GM19023 (cell line): ENCODE measurements around the gene MRM2.

Experiments
- ATAC-seq: cut with Tn5 transposase; IDR thresholded peaks from one replicate; pipeline ENCODE4 v1.9.1; 2021; ENCODE audit warnings: mild to moderate bottlenecking, moderate library complexity; ENCODE audit not compliant: unreplicated experiment

Gene MRM2

DNA sequence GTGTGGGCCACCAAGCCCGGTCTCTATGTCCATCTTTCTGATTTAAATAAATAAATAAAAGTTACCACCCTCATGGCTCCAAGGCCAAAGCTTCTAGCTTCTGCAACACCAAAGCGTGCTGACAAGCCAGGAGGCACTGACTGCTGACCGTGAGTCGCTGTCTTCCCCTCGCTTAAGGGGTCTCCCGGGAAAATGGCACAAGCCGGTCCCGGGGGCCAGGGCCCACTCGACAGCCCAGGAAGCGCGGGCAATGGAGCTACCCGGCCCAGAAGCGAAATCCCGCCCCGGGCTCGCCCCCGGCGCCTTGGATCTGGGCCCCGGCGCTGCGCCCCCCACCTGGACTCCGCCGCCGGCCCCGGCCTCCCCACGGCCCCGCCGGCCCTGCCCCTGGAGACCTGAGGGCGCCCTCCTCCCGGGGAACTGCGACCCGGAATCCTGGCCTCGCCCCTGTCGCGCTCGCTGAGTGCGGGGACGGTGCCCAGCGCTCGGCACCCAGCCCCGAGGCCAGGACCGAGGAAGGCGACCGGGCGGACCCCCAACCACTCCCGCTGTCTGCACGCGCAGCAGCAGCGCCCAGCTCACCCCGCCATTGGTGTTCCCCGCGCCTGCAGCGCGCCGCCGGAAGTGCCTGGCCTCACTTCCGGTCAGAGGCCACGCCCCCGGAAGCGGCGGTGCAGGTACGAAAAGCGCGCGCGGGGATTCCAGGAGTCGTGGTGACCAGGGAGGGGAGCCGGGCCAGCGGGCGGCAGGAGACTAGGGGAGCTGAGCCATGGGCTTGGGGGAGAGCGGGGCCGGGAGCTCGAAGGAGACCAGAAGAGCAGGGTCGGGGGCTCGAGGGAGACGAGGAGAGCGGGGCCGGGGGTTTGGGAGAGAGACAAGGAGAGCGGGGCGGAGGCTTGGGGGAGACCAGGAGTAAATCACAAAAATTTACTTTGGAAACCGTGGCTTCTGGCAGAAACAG lies at the start of gene MRM2, which contains the start of gene NUDT1:
Gene MRM2 (minus strand): TSS at position 626 of the 961 bp plus-strand sequence. CDS start 36 bp downstream, at position 590.
Gene NUDT1 (plus strand): TSS at position 647 of the 961 bp plus-strand sequence. CDS start 2,349 bp downstream, outside the sequence.
- ATAC-seq = peak; percentile 76

DNA sequence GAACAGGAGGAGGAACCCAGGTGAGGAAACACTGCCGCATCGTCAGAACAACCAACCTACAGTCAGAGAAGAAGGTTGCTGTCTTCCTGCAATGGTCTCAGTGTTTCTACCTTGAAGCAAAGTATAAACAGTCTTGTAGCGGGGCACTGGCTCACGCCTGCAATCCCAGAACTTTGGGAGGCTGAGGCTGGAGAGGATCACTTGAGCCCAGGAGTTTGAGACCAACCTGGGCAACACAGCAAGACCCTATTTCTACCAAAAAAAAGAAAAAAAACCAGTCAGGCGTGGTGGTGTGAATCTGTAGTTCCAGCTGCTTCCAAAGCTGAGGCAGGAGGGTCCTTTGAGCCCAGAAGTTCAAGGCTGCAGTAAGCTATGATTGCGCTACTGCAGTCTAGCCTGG lies 48.9 kb upstream of the MRM2 start:
- ATAC-seq = no peak

DNA sequence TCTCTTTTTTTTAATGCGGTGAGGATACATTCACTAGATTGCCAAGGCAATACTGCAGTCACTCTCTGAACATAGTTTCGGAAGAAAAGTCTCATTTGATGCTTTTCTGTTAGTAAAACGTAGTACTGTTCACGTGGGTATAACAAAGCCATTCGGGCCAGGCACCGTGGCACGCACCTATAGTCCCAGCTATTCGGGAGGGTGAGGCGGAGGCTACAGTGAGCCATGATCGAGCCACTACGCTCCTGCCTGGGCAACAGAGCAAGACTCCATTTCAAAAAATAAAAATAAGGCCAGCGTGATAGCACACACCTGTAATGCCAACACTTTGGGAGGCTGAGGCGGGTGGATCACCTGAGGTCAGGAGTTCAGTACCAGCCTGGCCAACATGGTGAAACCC lies 47.6 kb upstream of the MRM2 start:
- ATAC-seq = no peak

GRCh38 chr7:2289111-2289586 lies 47.1 kb upstream of the MRM2 start:
- no peak for ATAC-seq

DNA sequence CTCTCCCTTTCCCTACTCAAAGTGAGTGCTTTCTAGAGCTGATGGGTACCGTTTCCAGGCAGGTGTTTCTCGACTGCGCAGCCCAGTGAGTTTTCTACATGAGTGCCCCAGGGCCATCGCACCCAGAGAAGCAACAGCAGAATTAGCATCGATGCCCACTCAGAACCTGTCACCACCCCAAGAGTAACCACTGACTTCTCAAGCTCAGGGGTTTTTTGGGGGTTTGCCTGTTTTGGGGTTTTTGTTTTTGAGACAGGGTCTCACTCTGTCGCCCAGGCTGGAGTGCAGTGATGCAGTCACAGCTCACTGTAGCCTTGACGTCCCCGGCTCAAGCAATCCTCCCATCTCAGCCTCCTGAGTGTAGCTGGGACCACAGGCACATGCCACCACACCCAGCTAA lies 46.5 kb upstream of the MRM2 start:
- ATAC-seq = peak; percentile 65

GRCh38 chr7:2287745-2288144 lies 45.7 kb upstream of the MRM2 start:
- peak; percentile 21 for ATAC-seq

GRCh38 chr7:2283074-2283473 lies 41.1 kb upstream of the MRM2 start:
- no peak for ATAC-seq

GRCh38 chr7:2282185-2282751 lies 40.3 kb upstream of the MRM2 start:
- no peak for ATAC-seq

GRCh38 chr7:2281541-2281940 lies 39.5 kb upstream of the MRM2 start:
- no peak for ATAC-seq

DNA sequence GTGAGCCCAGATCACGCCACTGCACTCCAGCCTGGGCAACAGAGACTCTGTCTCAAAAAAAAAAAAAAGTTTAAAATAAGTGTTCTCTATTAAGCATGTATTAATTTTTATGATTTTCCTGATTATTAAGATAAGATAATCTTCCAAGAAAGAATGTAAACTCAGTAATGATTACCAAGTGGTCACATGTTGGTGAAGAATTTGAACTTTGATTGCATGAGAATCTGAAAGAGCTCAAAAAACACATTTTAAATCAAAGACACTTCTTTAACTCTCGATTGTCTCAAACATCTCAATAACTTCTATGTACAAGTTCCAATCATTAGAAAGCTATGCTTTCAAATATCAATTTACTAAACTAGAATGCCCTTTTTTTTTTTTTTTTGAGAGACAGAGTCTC lies 38.4 kb upstream of the MRM2 start:
- no peak for ATAC-seq

DNA sequence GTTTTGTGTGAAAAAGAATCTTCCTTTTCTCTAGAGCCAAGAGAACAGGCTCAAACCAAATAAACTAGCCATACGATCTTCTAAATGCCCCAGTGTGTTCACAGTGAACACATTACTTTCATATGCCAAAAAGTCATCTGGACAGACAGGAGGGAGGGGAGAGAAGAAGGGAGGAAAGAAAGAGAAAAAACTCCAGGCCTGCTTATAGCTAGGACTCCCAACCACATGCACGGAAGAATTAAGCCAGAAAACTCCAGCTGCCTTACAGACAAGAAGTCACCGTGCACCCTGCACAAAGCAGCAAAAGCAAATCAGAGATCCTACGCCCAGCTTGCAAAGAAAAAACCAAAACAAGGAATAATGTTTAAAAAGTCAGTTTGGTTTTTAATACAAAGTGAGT lies 37.9 kb upstream of the MRM2 start:
- ATAC-seq = no peak

GRCh38 chr7:2278026-2278425 lies 36.0 kb upstream of the MRM2 start:
- no peak for ATAC-seq

GRCh38 chr7:2276107-2276506 lies 34.1 kb upstream of the MRM2 start:
- no peak for ATAC-seq

DNA sequence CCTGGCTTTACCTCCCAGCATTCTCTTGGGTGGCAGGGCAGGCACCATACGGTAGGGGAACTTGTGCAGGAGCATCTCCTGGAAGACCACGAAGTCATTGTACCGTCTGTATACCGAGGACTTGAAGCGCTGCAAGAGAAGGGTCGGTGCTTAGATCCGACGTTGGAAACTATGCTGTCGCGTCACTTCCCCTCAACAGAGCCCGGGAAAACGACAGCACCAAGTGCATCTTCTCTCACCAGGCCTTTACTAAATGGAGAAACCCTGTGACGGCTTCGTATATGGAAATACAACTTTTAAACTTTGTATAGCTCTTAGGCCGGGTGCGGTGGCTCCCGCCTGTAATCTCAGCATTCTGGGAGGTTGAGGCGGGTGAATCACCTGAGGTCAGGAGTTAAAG lies 33.1 kb upstream of the MRM2 start:
- ATAC-seq = no peak

GRCh38 chr7:2274666-2275065 lies 32.7 kb upstream of the MRM2 start:
- ATAC-seq = no peak

GRCh38 chr7:2273866-2274265 lies 31.9 kb upstream of the MRM2 start:
- no peak for ATAC-seq

GRCh38 chr7:2272031-2272430 lies 30.0 kb upstream of the MRM2 start:
- ATAC-seq = no peak

DNA sequence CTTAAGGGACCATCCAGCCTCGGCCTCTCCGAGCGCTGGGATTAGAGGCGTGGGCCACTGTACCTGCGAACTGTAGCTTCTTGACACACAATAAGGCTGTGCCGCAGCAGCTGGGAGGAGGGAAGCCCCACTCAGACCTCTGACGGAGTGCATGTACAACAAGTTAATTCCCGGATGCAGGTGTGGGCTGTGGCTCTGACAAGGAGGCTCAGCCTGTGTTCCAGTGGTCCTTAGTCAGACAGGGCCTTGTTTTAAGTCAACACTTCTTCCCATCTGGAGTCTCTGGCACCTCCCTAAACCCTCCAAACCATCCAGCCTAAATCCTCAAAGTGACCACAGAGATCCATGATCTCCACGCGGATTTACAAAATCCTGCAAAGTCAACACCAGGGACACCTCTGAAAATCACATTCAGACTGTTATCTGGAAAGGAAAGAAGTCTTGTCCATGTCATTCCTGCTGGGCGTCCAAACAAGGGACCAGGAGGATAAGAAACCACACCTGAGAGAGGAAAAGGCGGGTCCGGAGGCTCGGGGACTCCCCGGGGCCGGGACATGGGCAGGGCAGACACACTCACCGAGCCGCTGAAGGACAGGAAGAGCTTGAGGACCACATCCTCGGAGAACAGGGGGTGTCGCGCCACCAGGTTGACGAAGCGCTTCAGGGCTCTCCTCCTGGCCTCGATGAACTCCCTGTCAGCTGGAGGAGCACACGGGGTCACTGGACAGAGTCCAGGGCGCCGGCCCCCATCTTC lies 29.4 kb upstream of the MRM2 start:
- ATAC-seq = no peak

GRCh38 chr7:2270495-2270894 lies 28.5 kb upstream of the MRM2 start:
- no peak for ATAC-seq

DNA sequence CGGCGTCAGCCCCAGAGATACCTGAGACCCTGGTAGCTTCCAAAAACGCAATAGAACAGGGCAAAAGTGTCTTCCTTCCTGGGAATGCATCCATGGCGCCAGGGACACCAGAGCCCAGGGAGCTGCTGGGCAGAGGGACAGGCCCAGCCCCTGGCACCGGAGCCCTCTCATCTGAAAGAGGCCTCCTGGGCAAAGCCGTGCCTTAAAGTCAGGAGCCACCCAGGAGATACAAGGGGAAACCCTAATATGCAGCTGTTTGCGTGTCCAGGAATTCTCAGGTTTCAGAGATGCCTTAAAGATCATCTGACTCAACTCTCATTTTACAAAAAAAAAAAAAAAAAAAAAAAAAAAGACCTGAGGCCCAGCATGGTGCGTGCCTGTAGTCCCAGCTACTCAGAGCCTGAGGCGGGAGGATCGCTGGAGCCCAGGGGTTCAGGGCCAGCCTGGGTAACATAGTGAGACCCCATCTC lies 28.0 kb upstream of the MRM2 start:
- no peak for ATAC-seq
